SK-N-DZ (cell line): Measurements from ENCODE around the gene CCDC122.

Source experiments
- DNase-seq: peaks from one replicate; pipeline ENCODE4 v3.0.0-alpha.2; 2015; ENCODE audit warnings: low spot score
- small RNA-seq, 2 experiments: library from RNA; depleted of rRNA; stranded (forward); fragments of <200 nt; gene quantifications; one replicate each; pipeline ENCODE3, GENCODE V24; 2014

CCDC122 gene

GRCh38 chr13:43804461-43805070 is 75.0 kb downstream of the CCDC122 start:
- peak; percentile 80 for DNase-seq

- no peak for DNase-seq
Observed at GRCh38 chr13:43802511-43802910, 77.0 kb downstream of the CCDC122 start.

- no peak for DNase-seq
Observed at GRCh38 chr13:43800828-43801227, 78.7 kb downstream of the CCDC122 start.

DNA sequence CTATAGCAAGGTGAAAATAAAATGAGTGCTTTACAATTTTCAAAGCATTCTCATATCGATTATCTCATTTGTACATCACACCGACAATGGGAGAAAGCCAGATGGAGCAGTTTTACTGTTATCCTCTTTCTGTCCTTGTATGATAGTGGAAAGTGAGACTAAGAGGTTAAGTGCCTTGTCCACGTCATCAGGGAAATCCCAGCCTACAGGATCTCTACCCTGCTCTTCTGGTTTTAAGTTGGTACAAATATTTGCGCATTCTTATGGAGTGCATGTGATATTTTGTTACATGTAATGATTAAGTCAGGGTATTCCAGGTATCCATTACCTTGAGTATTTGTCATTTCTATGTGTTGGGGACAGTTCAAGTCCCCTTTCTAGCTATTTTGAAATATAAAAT is 80.3 kb downstream of the CCDC122 start:
- no peak for DNase-seq

- DNase-seq: no peak
Observed at GRCh38 chr13:43797869-43798268, 81.7 kb downstream of the CCDC122 start.

DNA sequence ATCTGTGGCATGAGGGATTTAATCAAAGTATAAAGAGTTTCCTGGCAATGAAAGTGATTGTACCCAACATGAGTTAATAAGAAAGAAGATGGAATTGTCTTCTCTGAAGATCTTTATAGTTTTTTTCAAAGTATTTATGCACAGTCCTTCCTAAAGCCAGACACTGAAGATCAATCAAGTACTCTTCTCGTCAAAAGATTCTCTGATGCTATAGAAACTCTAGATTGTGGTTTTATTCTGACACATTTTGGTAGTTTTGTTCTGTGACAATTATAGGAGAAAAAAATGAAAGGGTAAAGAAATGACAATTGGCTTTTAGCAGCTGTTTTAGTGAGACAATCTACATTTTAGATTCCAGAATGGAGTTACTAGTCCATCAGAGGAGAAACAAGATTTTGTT is 82.4 kb downstream of the CCDC122 start:
- DNase-seq: no peak

- no peak for DNase-seq
Observed at GRCh38 chr13:43794416-43794815, 85.1 kb downstream of the CCDC122 start.

GRCh38 chr13:43792076-43792881 is 87.3 kb downstream of the CCDC122 start:
- no peak for DNase-seq

DNA sequence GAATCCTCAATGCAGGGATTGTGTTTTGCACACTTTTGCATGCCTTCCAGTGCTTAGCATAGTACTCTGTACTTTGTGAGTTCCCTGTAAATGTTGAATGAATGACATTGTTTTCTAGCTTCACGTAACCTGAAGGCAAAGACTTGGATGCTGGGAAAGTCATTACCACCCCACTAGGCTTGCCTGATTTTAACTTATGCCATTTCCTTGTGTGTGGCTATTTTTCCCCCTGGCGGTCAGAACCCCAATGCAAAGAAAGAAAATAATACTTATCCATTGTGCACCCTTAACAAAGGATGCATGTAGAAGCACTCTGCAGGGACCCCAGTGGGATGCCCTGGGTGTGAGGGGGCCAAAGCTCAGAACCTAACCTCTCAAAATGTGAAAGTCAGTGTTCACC is 91.5 kb downstream of the CCDC122 start:
- peak; percentile 89 for DNase-seq

DNA sequence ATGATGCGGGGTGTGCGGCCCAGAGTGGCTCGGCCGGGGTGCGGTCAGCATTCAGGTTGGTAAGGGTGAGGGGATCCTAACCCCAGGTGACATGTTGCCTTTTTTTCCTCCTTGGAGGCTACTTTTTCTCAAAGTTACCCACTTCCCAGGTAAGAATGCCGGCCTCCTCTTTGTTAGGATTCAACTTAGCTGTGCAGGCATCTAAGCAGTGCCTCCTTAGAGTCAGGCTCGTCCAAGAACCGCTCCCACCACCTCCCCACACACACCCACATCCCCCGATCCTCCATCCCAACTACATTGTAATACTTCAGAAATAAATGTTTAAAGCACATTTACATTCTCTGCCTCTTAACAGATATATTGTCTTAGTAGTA is 92.0 kb downstream of the CCDC122 start:
- peak; percentile 56 for DNase-seq

DNA sequence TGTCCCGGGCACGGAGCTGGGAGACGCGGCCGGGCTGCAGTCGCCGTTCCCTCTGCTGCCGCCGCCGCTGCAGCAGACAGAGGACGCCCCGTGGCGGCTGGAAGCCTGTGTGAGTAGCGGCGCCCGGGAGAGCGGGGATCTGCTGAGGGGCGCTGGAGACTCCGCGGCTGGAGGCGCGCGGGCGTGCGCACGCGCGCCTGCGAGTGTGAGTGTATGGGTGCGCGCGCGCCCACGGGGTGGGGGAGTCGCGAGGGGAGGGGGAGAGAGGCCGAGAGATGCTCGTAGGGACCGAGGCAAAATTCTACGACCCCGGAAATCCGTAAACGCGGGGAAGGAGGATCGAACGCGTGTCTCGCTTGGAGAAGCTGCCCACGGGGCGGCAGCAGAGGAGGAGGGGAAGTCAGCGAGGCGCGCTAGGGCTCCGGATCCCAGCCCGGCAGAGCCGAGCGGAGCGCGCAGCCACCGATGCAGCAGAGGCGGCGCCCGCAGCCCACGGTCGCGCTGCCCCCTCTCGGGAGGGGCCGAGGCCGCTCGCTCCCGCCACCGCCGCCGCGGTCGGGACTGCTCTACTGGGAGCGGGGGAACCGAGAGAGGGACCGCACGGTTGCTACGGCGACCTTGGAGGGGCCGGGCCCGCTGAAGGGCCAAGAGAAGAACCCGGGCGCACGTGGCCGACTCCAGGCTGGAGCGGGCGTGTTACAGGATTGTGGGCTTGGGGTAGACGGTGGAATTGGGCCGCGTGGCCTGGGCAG is 92.6 kb downstream of the CCDC122 start, which contains the start of gene ENOX1:
TSS of gene ENOX1 (minus strand) at position 207 of the 752 bp plus-strand sequence.
- peak; percentile 87 for DNase-seq

DNA sequence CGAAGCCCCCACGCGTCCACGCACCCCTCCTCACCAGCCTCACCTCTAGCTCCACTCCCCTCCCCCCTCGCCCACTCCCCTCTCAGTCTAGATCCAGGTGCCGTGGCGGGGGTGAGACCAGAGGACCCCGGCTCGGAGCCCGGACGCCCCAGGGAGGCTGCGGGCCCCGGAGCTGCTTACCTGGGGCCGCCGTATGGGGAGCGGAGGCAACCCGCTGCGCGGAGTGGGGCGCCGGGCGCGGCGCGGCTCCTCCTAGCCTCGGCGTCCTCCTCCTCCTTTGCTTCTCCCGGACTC is 93.1 kb downstream of the CCDC122 start:
- DNase-seq: no peak

Small RNA genes lying within 50 kb of the gene (small RNA-seq; reads per million reads assigned to genes)
- 0 to 0.03 reads per million in 2 experiments for gene AL162713.1
